Suprapubic skin (tissue), 3 donors: ENCODE data around the gene FKBP8.

Experiments
- CTCF ChIP-seq, 2 donors: fragments of 200-600 bp in 1 of 2; fragments of 450-650 bp in 1 of 2; sonication (generic) in 1 of 2; IDR thresholded peaks; one replicate each; pipeline ENCODE4 v1.5.1; 2016 to 2019; ENCODE audit warnings: antibody characterized with exemption in 2 of 2, mild to moderate bottlenecking in 1 of 2, moderate library complexity in 1 of 2
- EP300 ChIP-seq: sonication (generic); formaldehyde crosslinking; IDR thresholded peaks from one replicate; pipeline ENCODE4 v1.6.1; 2017; ENCODE audit warnings: antibody characterized with exemption

GRCh38 chr19:18514800-18515682, 28.3 kb downstream of the FKBP8 start:
- TF ChIP-seq CTCF (IDR thresholded peaks at IDR 0.05) (no peak), EP300 (no peak)
